Neutrophil (primary cell): Measurements from ENCODE around the gene SLTM.
"Not testable (repeated sequence)": the region's sequence is repeated elsewhere in the genome, so short reads cannot be mapped to it uniquely, and the experiment has no call there.

Experiments
- H3K27ac ChIP-seq: fragments of 200-600 bp; sonication (generic); 2 replicates; pipeline ENCODE4 v1.5.1; 2016; ENCODE audit warnings: mild to moderate bottlenecking, moderate library complexity
- H3K27me3 ChIP-seq: fragments of 200-600 bp; sonication (generic); 2 replicates; pipeline ENCODE4 v1.6.0; 2016; ENCODE audit warnings: mild to moderate bottlenecking
- H3K36me3 ChIP-seq: fragments of 200-600 bp; sonication (generic); 2 replicates; pipeline ENCODE4 v1.5.1; 2017
- H3K4me1 ChIP-seq, 2 experiments: fragments of 200-600 bp in 1 of 2; sonication (generic) in 1 of 2; 1 replicate in 1 of 2; 2 replicates in 1 of 2; pipeline versions ENCODE4 v1.5.1 to v1.6.1; 2013 to 2016; ENCODE audit warnings: low read depth in 1 of 2, low read length in 1 of 2, mild to moderate bottlenecking in 1 of 2, moderate library complexity in 1 of 2; ENCODE audit not compliant: control insufficient read depth in 1 of 2, insufficient read depth in 1 of 2
- H3K4me3 ChIP-seq, 2 experiments: fragments of 200-600 bp in 1 of 2; sonication (generic) in 1 of 2; 1 replicate in 1 of 2; 2 replicates in 1 of 2; pipeline ENCODE4 v1.5.1; 2013 to 2016; ENCODE audit warnings: low read depth in 1 of 2, low read length in 1 of 2, mild to moderate bottlenecking in 1 of 2, moderate library complexity in 1 of 2
- H3K9me3 ChIP-seq: fragments of 200-600 bp; sonication (generic); 2 replicates; pipeline ENCODE4 v1.5.1; 2016
- CTCF ChIP-seq: fragments of 200-600 bp; sonication (generic); IDR thresholded peaks from 2 replicates; pipeline ENCODE4 v1.5.1; 2016; ENCODE audit warnings: antibody characterized with exemption

SLTM gene

GRCh38 chr15:58870451-58870850 is 63.0 kb downstream of the SLTM start:
- no peaks in the 10 kb centered on the region for H3K36me3 ChIP-seq
- H3K27me3 ChIP-seq: no peaks in the 10 kb centered on the region
- no peak overlapping the region for H3K4me3 ChIP-seq
- H3K9me3 ChIP-seq: no peaks in the 10 kb centered on the region
- H3K27ac ChIP-seq: no peak overlapping the region
- H3K4me1 ChIP-seq: peaks cover 10 to 12% of the 10 kb centered on the region in 2 experiments
- TF ChIP-seq CTCF: no peak

- Histone ChIP-seq H3K36me3 (no peaks in the 10 kb centered on the region), H3K4me3 (no peak overlapping the region), H3K27ac (no peak overlapping the region), H3K9me3 (no peaks in the 10 kb centered on the region), H3K27me3 (peaks cover 4% of the 10 kb centered on the region), H3K4me1 (peaks cover 21 to 24% of the 10 kb centered on the region in 2 experiments)
- no peak for TF ChIP-seq CTCF
Observed at GRCh38 chr15:58867926-58868325, 65.6 kb downstream of the SLTM start.

- Histone ChIP-seq H3K27me3 (peaks cover 4% of the 10 kb centered on the region), H3K4me3 (peak overlapping the region; percentile 40), H3K27ac (no peak overlapping the region), H3K36me3 (no peaks in the 10 kb centered on the region), H3K4me1 (peaks cover 21 to 22% of the 10 kb centered on the region in 2 experiments), H3K9me3 (no peaks in the 10 kb centered on the region)
- no peak for TF ChIP-seq CTCF
Observed at GRCh38 chr15:58865425-58865880, 68.0 kb downstream of the SLTM start.

- H3K9me3 ChIP-seq: no peaks in the 10 kb centered on the region
- peaks cover 18% of the 10 kb centered on the region in 2 experiments for H3K4me1 ChIP-seq
- peaks cover 4% of the 10 kb centered on the region for H3K27me3 ChIP-seq
- H3K36me3 ChIP-seq: no peaks in the 10 kb centered on the region
- no peak overlapping the region for H3K27ac ChIP-seq
- TF ChIP-seq CTCF: no peak
- H3K4me3 ChIP-seq: peak overlapping the region; percentile 40
Observed at GRCh38 chr15:58864602-58865424, 68.7 kb downstream of the SLTM start.

- Histone ChIP-seq H3K36me3 (no peaks in the 10 kb centered on the region), H3K4me1 (peaks cover 18% of the 10 kb centered on the region in 2 experiments), H3K27me3 (peaks cover 4% of the 10 kb centered on the region), H3K9me3 (no peaks in the 10 kb centered on the region), H3K4me3 (no peak overlapping the region), H3K27ac (no peak overlapping the region)
- no peak for TF ChIP-seq CTCF
Observed at GRCh38 chr15:58862326-58862725, 71.2 kb downstream of the SLTM start.

- not testable (repeated sequence) for H3K4me3 ChIP-seq, H3K4me1 ChIP-seq, H3K9me3 ChIP-seq, H3K27me3 ChIP-seq, H3K27ac ChIP-seq
- peaks cover 15% of the 10 kb centered on the region for H3K36me3 ChIP-seq
Observed at GRCh38 chr15:58856621-58857020, 76.9 kb downstream of the SLTM start.
